H1 (cell line): ENCODE data around the gene TOB2. TPM values are rescaled to one million over a fixed set of nuclear protein-coding genes. Genes with fewer than 3 reads are reported as not detected.
A peak's percentile ranks its signal among the peaks of the same experiment; 100 is the strongest.

Experiments used
- CTCF ChIA-PET: fragments of 300-600 bp; sonication (Branson Sonifier 250); formaldehyde crosslinking; loops from one replicate; lab custom pipeline; 2021; ENCODE audit not compliant: partially characterized antibody; lab: Charles Lee
- POLR2A ChIA-PET: fragments of 300-600 bp; sonication (Branson Sonifier 250); formaldehyde crosslinking; loops from one replicate; lab custom pipeline; 2021; ENCODE audit warnings: inconsistent platforms; ENCODE audit not compliant: partially characterized antibody; lab: Charles Lee
- DNase-seq, 2 experiments: peaks; one replicate each; pipeline versions ENCODE4 v3.0.0 to v3.0.0-alpha.2; 2010 to 2022; ENCODE audit warnings: low spot score in 2 of 2, low read depth in 1 of 2, mixed read lengths in 1 of 2
- FAIRE-seq: peaks from 2 replicates; lab custom pipeline; 2011; peaks lifted over from hg19 to GRCh38; lab: Jason Lieb, UNC
- H2AFZ ChIP-seq: 2 replicates; pipeline ENCODE4 v1.8.1; 2012; ENCODE audit warnings: low read length, inconsistent platforms
- H2AK5ac ChIP-seq: 2 replicates; pipeline ENCODE4 v1.6.1; 2013; ENCODE audit warnings: low read depth, low read length
- H2BK120ac ChIP-seq: replicated peaks from 2 replicates; pipeline ENCODE3; 2013; ENCODE audit warnings: low read depth, low read length, inconsistent platforms
- H2BK12ac ChIP-seq: 2 replicates; pipeline ENCODE4 v1.6.1; 2013; ENCODE audit warnings: low read depth, low read length
- H2BK15ac ChIP-seq: 2 replicates; pipeline ENCODE4 v1.6.1; 2013; ENCODE audit warnings: low read length
- H2BK20ac ChIP-seq: 2 replicates; pipeline ENCODE4 v1.6.1; 2013; ENCODE audit warnings: low read length
- H2BK5ac ChIP-seq: 2 replicates; pipeline ENCODE4 v1.6.1; 2013; ENCODE audit warnings: low read depth, low read length
- H3K14ac ChIP-seq: 2 replicates; pipeline ENCODE4 v1.6.1; 2013; ENCODE audit warnings: inconsistent platforms; ENCODE audit not compliant: insufficient read length
- H3K18ac ChIP-seq: 2 replicates; pipeline ENCODE4 v1.6.1; 2013; ENCODE audit warnings: low read length; ENCODE audit errors: extremely low read depth
- H3K23ac ChIP-seq: 2 replicates; pipeline ENCODE4 v1.6.1; 2013; ENCODE audit warnings: inconsistent platforms; ENCODE audit not compliant: insufficient read length
- H3K23me2 ChIP-seq: 2 replicates; pipeline ENCODE4 v1.6.1; 2013; ENCODE audit warnings: low read depth, low read length
- H3K27ac ChIP-seq: 2 replicates; pipeline ENCODE4 v1.6.1; 2011; ENCODE audit warnings: low read depth, low read length, inconsistent platforms
- H3K27me3 ChIP-seq, 4 experiments: replicated peaks in 1 of 4; 1 replicate in 1 of 4; 2 replicates in 3 of 4; pipeline versions ENCODE4 v1.6.1 to v1.8.1; 2011 to 2013; ENCODE audit warnings: low read length in 3 of 4, mild to moderate bottlenecking in 3 of 4, inconsistent platforms in 2 of 4, mixed read lengths in 2 of 4, moderate library complexity in 1 of 4; ENCODE audit not compliant: control insufficient read depth in 3 of 4, insufficient read depth in 3 of 4; ENCODE audit errors: extremely low read depth in 1 of 4
- H3K36me3 ChIP-seq, 4 experiments: 2 replicates each; pipeline versions ENCODE4 v1.6.1 to v1.8.1; 2011 to 2013; ENCODE audit warnings: mild to moderate bottlenecking in 4 of 4, low read length in 3 of 4, moderate library complexity in 2 of 4, control low read depth in 1 of 4, inconsistent platforms in 1 of 4; ENCODE audit not compliant: insufficient read depth in 4 of 4, control insufficient read depth in 2 of 4
- H3K4ac ChIP-seq: replicated peaks from 2 replicates; pipeline ENCODE3; 2013; ENCODE audit warnings: low read length, low read depth, mixed read lengths, inconsistent platforms; ENCODE audit not compliant: insufficient read length
- H3K4me1 ChIP-seq, 4 experiments: replicated peaks in 1 of 4; 1 replicate in 1 of 4; 2 replicates in 3 of 4; pipeline versions ENCODE4 v1.6.1 to v1.8.1; 2011 to 2013; ENCODE audit warnings: low read length in 3 of 4, inconsistent platforms in 2 of 4, mixed read lengths in 1 of 4; ENCODE audit not compliant: insufficient read depth in 4 of 4, control insufficient read depth in 3 of 4
- H3K4me2 ChIP-seq, 2 experiments: 2 replicates each; pipeline versions ENCODE4 v1.6.1 to v1.8.1; 2011 to 2013; ENCODE audit warnings: low read depth in 2 of 2, low read length in 2 of 2, control low read depth in 1 of 2, inconsistent platforms in 1 of 2, mild to moderate bottlenecking in 1 of 2; ENCODE audit not compliant: insufficient read depth in 1 of 2
- H3K4me3 ChIP-seq, 4 experiments: fragments of 200-600, 300-600 bp in 1 of 4; sonication (generic), shearing (Covaris generic), sonication (Bioruptor Twin) in 1 of 4; 2 replicates each; pipeline versions ENCODE4 v1.5.1 to v1.8.1; 2011 to 2016; ENCODE audit warnings: low read length in 4 of 4, low read depth in 3 of 4, control low read depth in 2 of 4, inconsistent platforms in 2 of 4, mild to moderate bottlenecking in 2 of 4, mixed read lengths in 1 of 4, moderate library complexity in 1 of 4; ENCODE audit not compliant: insufficient read depth in 2 of 4; ENCODE audit errors: extremely low read depth in 1 of 4
- H3K56ac ChIP-seq: replicated peaks from 2 replicates; pipeline ENCODE3; 2013; ENCODE audit warnings: low read depth, mild to moderate bottlenecking, mixed read lengths, low read length, inconsistent platforms; ENCODE audit not compliant: insufficient read length
- H3K79me1 ChIP-seq: 2 replicates; pipeline ENCODE4 v1.6.1; 2013; ENCODE audit warnings: low read depth, low read length, control low read depth
- H3K79me2 ChIP-seq, 2 experiments: 2 replicates each; pipeline versions ENCODE4 v1.6.1 to v1.8.1; 2012 to 2013; ENCODE audit warnings: low read length in 2 of 2, mild to moderate bottlenecking in 2 of 2, inconsistent platforms in 1 of 2; ENCODE audit not compliant: insufficient read depth in 2 of 2, control insufficient read depth in 1 of 2
- H3K9ac ChIP-seq, 4 experiments: replicated peaks in 1 of 4; 1 replicate in 1 of 4; 2 replicates in 3 of 4; pipeline versions ENCODE4 v1.6.1 to v1.8.1; 2011 to 2013; ENCODE audit warnings: low read depth in 3 of 4, low read length in 3 of 4, control low read depth in 2 of 4, mild to moderate bottlenecking in 2 of 4, moderate library complexity in 2 of 4, inconsistent platforms in 1 of 4; ENCODE audit errors: extremely low read depth in 1 of 4
- H3K9me3 ChIP-seq, 2 experiments: 2 replicates each; pipeline versions ENCODE4 v1.6.1 to v1.8.1; 2012 to 2013; ENCODE audit warnings: mild to moderate bottlenecking in 2 of 2, moderate library complexity in 2 of 2, control low read depth in 1 of 2, inconsistent platforms in 1 of 2, low read depth in 1 of 2, low read length in 1 of 2, mixed read lengths in 1 of 2; ENCODE audit not compliant: insufficient read depth in 2 of 2
- H4K20me1 ChIP-seq, 2 experiments: replicated peaks in 1 of 2; 2 replicates each; pipeline versions ENCODE3 to v1.8.1; 2011 to 2013; ENCODE audit warnings: inconsistent platforms in 2 of 2, low read length in 2 of 2, mild to moderate bottlenecking in 1 of 2; ENCODE audit not compliant: insufficient read depth in 2 of 2, control insufficient read depth in 1 of 2
- H4K5ac ChIP-seq: 2 replicates; pipeline ENCODE4 v1.6.1; 2013; ENCODE audit warnings: low read length, low read depth, mixed read lengths, inconsistent platforms; ENCODE audit not compliant: insufficient read length
- H4K8ac ChIP-seq: 2 replicates; pipeline ENCODE4 v1.8.0; 2013; ENCODE audit warnings: mild to moderate bottlenecking, moderate library complexity, low read length, inconsistent platforms; ENCODE audit not compliant: insufficient read depth; ENCODE audit errors: extremely low read depth
- H4K91ac ChIP-seq: replicated peaks from 2 replicates; pipeline ENCODE3; 2013; ENCODE audit warnings: low read length, mixed read lengths, inconsistent platforms; ENCODE audit not compliant: insufficient read length
- BCL11A ChIP-seq, 2 experiments: IDR thresholded peaks; one replicate each; pipeline ENCODE4 v1.6.1; 2011; ENCODE audit warnings: low read depth in 2 of 2, low read length in 2 of 2, mild to moderate bottlenecking in 2 of 2
- CBX5 ChIP-seq: fragments of 300-800, 300-1000 bp; sonication (generic); IDR thresholded peaks from 2 replicates; pipeline ENCODE4 v1.7.1; 2016; ENCODE audit warnings: antibody characterized with exemption, low read length, low read depth
- CTCF ChIP-seq, 3 experiments: IDR thresholded peaks; 1 replicate in 2 of 3; 2 replicates in 1 of 3; pipeline versions ENCODE4 v1.5.1 to v1.6.1; 2011; ENCODE audit warnings: low read length in 3 of 3, mild to moderate bottlenecking in 3 of 3, inconsistent platforms in 2 of 3, low read depth in 1 of 3, moderate library complexity in 1 of 3; ENCODE audit not compliant: insufficient read depth in 1 of 3; ENCODE audit errors: control extremely low read depth in 1 of 3
- EGR1 ChIP-seq: IDR thresholded peaks from 2 replicates; pipeline ENCODE4 v1.6.1; 2011; ENCODE audit warnings: low read depth, low read length, borderline replicate concordance
- HDAC6 ChIP-seq: IDR thresholded peaks from one replicate; pipeline ENCODE4 v1.7.1; 2012; ENCODE audit warnings: low read depth, mild to moderate bottlenecking, inconsistent platforms, low read length, moderate library complexity
- JUN ChIP-seq: IDR thresholded peaks from 2 replicates; pipeline ENCODE4 v1.6.1; 2011; ENCODE audit warnings: low read depth, mild to moderate bottlenecking, improper control_type of control experiment, low read length
- MAX ChIP-seq: IDR thresholded peaks from 2 replicates; pipeline ENCODE4 v1.6.1; 2012; ENCODE audit warnings: inconsistent platforms
- POLR2A ChIP-seq, 2 experiments: IDR thresholded peaks; 1 replicate in 1 of 2; 2 replicates in 1 of 2; pipeline ENCODE4 v1.6.1; 2011; ENCODE audit warnings: low read depth in 2 of 2, low read length in 2 of 2, mild to moderate bottlenecking in 2 of 2; ENCODE audit errors: control extremely low read depth in 1 of 2
- SP4 ChIP-seq: IDR thresholded peaks from 2 replicates; pipeline ENCODE4 v1.6.1; 2012; ENCODE audit warnings: low read length, inconsistent platforms
- SRF ChIP-seq: IDR thresholded peaks from 2 replicates; pipeline ENCODE4 v1.6.1; 2011; ENCODE audit warnings: mild to moderate bottlenecking, low read depth, low read length, moderate library complexity
- TAF7 ChIP-seq: optimal IDR thresholded peaks from 2 replicates; pipeline ENCODE3; 2011; ENCODE audit warnings: low read depth, mild to moderate bottlenecking, inconsistent platforms, low read length, moderate library complexity, borderline replicate concordance
- WGBS, 2 experiments: shearing (Covaris generic) in 1 of 2; methylation state at CpG; one replicate each; pipeline versions ENCODE4 v1.1.6 to v1.1.7; 2013 to 2015; ENCODE audit warnings: low lambda C conversion rate in 2 of 2, mixed read lengths in 2 of 2, inconsistent platforms in 1 of 2, low coverage in 1 of 2, missing lambda C conversion rate in 1 of 2; ENCODE audit not compliant: insufficient replicate concordance in 2 of 2, insufficient coverage in 1 of 2, insufficient read length in 1 of 2; ENCODE audit errors: extremely low coverage in 1 of 2, missing lambda C conversion rate in 1 of 2; 5-methylcytosine and 5-hydroxymethylcytosine counted together
- polyA plus RNA-seq, 7 experiments: library from polyadenylated mRNA; depleted of rRNA in 3 of 7; stranded (reverse) in 5 of 7; unstranded in 2 of 7; fragments of >200 nt in 5 of 7; fragments of 200-250 nt in 2 of 7; gene quantifications; 1 replicate in 5 of 7; 2 replicates in 1 of 7; 4 replicates in 1 of 7; pipeline versions ENCODE4 v1.2.1 to v1.2.3, GENCODE V29; 2011 to 2013; ENCODE audit warnings: missing spikeins in 2 of 7, mixed read lengths in 2 of 7
- total RNA-seq: library from RNA; stranded (reverse); fragmentation: NEBNext Ultra II Directional; extraction: Animal tissue kit (Norgen Biotek cat#: 25700); gene quantifications from 2 replicates; pipeline ENCODE4 v1.2.1, GENCODE V29; 2021

Gene TOB2
- total and polyA plus RNA-seq, 2 of the 8 experiments (the other 6 are each of a cell fraction or from before 2014, with no cell fraction given) = 27.0 to 54.1 TPM

- H2BK12ac ChIP-seq = 0 out of 2 replicates have a peak overlapping the region, but pooled peaks have one; percentile 60
- peak overlapping the region; percentile 16 for H3K4ac ChIP-seq
- H3K23me2 ChIP-seq = no peaks in the 10 kb centered on the region
- no peaks in the 10 kb centered on the region for H3K27me3 ChIP-seq
- H3K27ac ChIP-seq = no peak overlapping the region
- CTCF ChIA-PET = interaction anchor here (0.8 to 2.8 kb wide), 5 partner anchors 12 to 84 kb away, joined by 3 to 12 read pairs (median 6); no protein-coding TSS in a partner anchor
- no peak overlapping the region for H3K18ac ChIP-seq
- WGBS, 2 experiments = 69% methylated on average over 4 of the region's 4 CpGs; no CpG with 5 or more reads in 1 of the 2 experiments
- no peak overlapping the region for H2AFZ ChIP-seq
- FAIRE-seq (peak; percentile 7), DNase-seq (no peak)
- H4K91ac ChIP-seq = no peak overlapping the region
- H2BK120ac ChIP-seq = no peak overlapping the region
- H3K4me1 ChIP-seq = peaks cover 4 to 21% (median 15%) of the 10 kb centered on the region in 4 experiments; a peak in 6 of 7 replicates
- peak overlapping the region; percentile 81; the same call in 1 of the 2 replicates for H2BK15ac ChIP-seq
- H3K79me2 ChIP-seq = peaks cover 7 to 72% of the 10 kb centered on the region in 2 experiments
- no peak overlapping the region for H3K9ac ChIP-seq
- H3K14ac ChIP-seq = no peak overlapping the region
- POLR2A ChIA-PET = interaction anchor here (1.0 to 3.5 kb wide), 10 partner anchors 9 to 107 kb away, joined by 3 to 17 read pairs (median 4); partner anchors contain the start of genes ACO2, PHF5A, TEF and TOB2
- H2BK5ac ChIP-seq = 0 out of 2 replicates have a peak overlapping the region, but pooled peaks have one; percentile 89
- H4K5ac ChIP-seq = no peak overlapping the region
- H3K79me1 ChIP-seq = peaks cover 8% of the 10 kb centered on the region
- no peak overlapping the region for H4K8ac ChIP-seq
- peak overlapping the region; percentile 40 to 50; a peak in 3 of 4 replicates for H3K4me2 ChIP-seq
- no peaks in the 10 kb centered on the region for H3K9me3 ChIP-seq
- H2AK5ac ChIP-seq = peak overlapping the region; percentile 83; the same call in 1 of the 2 replicates
- H3K23ac ChIP-seq = no peak overlapping the region
- H3K4me3 ChIP-seq = no peak overlapping the region
- H3K56ac ChIP-seq = no peak overlapping the region
- H3K36me3 ChIP-seq = no peaks in the 10 kb centered on the region; a peak in 1 of 8 replicates
- H4K20me1 ChIP-seq = peaks cover 0 to 3% of the 10 kb centered on the region in 2 experiments
- 0 out of 2 replicates have a peak overlapping the region, but pooled peaks have one; percentile 61 for H2BK20ac ChIP-seq
- TF ChIP-seq EGR1 (no peak), CBX5 (no peak), TAF7 (no peak), CTCF (IDR thresholded peaks at IDR 0.05; ENCODE audit: control extremely low read depth in 1 of 3, insufficient read depth in 1 of 3, low read depth in 1 of 3, low read length in 3 of 3) (no peak), MAX (no peak), SP4 (no peak), JUN (no peak), HDAC6 (no peak), SRF (no peak), BCL11A (IDR thresholded peaks at IDR 0.05; ENCODE audit: low read depth in 2 of 2, low read length in 2 of 2) (no peak), POLR2A (IDR thresholded peaks at IDR 0.05; ENCODE audit: control extremely low read depth in 1 of 2, low read depth in 2 of 2, low read length in 2 of 2) (no peak)
Measured at GRCh38 chr22:41488076-41488475, 41.5 kb upstream of the TOB2 start.
